Gastrocnemius medialis (tissue), 4 donors: ENCODE measurements around the gene FBXW11. TPM values are rescaled to one million over a fixed set of nuclear protein-coding genes. Genes with fewer than 3 reads are reported as not detected.

Experiments used
- ATAC-seq, 2 donors: fragments of 150-250 bp; one replicate each; pipeline ENCODE4 v1.9.1; 2016
- DNase-seq, 2 donors: peaks; one replicate each; pipeline ENCODE4 v3.0.0-alpha.2; 2019
- H3K27ac ChIP-seq, 4 donors: fragments of 200-600 bp; sonication (generic); 1 replicate in 1 of 4; 2 replicates in 3 of 4; pipeline ENCODE4 v1.5.1; 2016 to 2018; ENCODE audit warnings: mild to moderate bottlenecking in 2 of 4, moderate library complexity in 1 of 4
- H3K27me3 ChIP-seq, 3 donors: fragments of 200-600 bp; sonication (generic) in 2 of 3; 1 replicate in 1 of 3; 2 replicates in 2 of 3; pipeline versions ENCODE4 v1.5.1 to v1.6.0; 2016 to 2019; ENCODE audit warnings: mild to moderate bottlenecking in 1 of 3, moderate library complexity in 1 of 3
- H3K36me3 ChIP-seq, 2 donors: fragments of 200-600 bp; sonication (generic) in 1 of 2; one replicate each; pipeline ENCODE4 v1.5.1; 2017 to 2018
- H3K4me1 ChIP-seq, 2 donors: fragments of 200-600 bp; sonication (generic) in 1 of 2; one replicate each; pipeline ENCODE4 v1.5.1; 2016 to 2017; ENCODE audit warnings: mild to moderate bottlenecking in 2 of 2
- H3K4me3 ChIP-seq, 4 donors: fragments of 200-600 bp; sonication (generic) in 3 of 4; 1 replicate in 1 of 4; 2 replicates in 3 of 4; pipeline ENCODE4 v1.5.1; 2016 to 2019; ENCODE audit warnings: mild to moderate bottlenecking in 2 of 4
- H3K9me3 ChIP-seq, 3 donors: fragments of 200-600 bp; sonication (generic) in 2 of 3; 1 replicate in 1 of 3; 2 replicates in 2 of 3; pipeline ENCODE4 v1.5.1; 2016 to 2019
- POLR2A ChIP-seq, 2 donors: fragments of 450-650 bp; IDR thresholded peaks; one replicate each; pipeline ENCODE4 v1.6.1; 2017; ENCODE audit warnings: antibody characterized with exemption in 2 of 2, mild to moderate bottlenecking in 2 of 2, moderate library complexity in 2 of 2
- in situ Hi-C, 4 donors: fragments of 200-750 bp; cut with MboI; loops; one replicate each; pipeline versions ENCODE4 v1.15.0 to v1.8.0; 2017; ENCODE audit warnings: low sequenced_read_pairs in 4 of 4
- intact Hi-C: fragments of 100-400 bp; cut with DNase I; formaldehyde crosslinking; loops from one replicate; pipeline ENCODE4 v1.15.1; 2023; ENCODE audit warnings: low total_unique reads
- total RNA-seq, 4 donors: library from RNA; depleted of rRNA; stranded (reverse); fragments of >200 nt; gene quantifications; one replicate each; pipeline versions ENCODE4 v1.1.0 to v1.2.3, GENCODE V29; 2016
- TF ChIP-seq, protein P1 (sequence below), 5 experiments: fragments of 450-650 bp in 3 of 5; fragments of 200-600 bp in 2 of 5; sonication (generic) in 2 of 5; IDR thresholded peaks in 4 of 5; conservative IDR thresholded peaks in 1 of 5; 1 replicate in 4 of 5; 2 replicates in 1 of 5; pipeline ENCODE4 v1.5.1; 2016 to 2019; ENCODE audit warnings: antibody characterized with exemption in 5 of 5, mild to moderate bottlenecking in 3 of 5, moderate library complexity in 3 of 5

FBXW11 gene
- total RNA-seq, 4 donors from 2014 or later = 68.5 to 80.8 (median 72.2) TPM

DNA sequence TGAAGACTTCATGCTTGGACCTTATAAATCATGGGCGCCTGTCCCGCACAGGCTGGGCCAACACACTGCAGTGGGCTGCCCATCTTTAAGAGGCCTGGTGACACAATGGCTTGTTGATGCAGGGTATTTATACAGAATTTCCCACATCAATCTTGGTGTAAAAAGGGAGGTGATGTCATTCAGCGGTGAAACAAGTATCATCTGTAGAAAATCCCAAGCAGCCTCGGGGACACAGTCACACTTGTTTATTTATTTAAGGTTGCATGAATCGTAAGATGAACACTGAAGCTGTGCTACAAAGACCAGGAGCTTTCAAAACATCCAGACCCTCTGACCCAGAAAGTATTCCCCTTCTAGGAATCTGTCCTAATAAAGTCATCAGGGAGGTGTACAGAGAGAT is 180.3 kb downstream of the FBXW11 start:
- ATAC-seq (no peak), DNase-seq (no peak)
- Histone ChIP-seq H3K4me1 (no peaks in the 10 kb centered on the region), H3K27me3 (no peaks in the 10 kb centered on the region), H3K36me3 (no peaks in the 10 kb centered on the region), H3K4me3 (no peak overlapping the region), H3K27ac (no peak overlapping the region), H3K9me3 (no peaks in the 10 kb centered on the region)
- TF ChIP-seq, protein P1, sequence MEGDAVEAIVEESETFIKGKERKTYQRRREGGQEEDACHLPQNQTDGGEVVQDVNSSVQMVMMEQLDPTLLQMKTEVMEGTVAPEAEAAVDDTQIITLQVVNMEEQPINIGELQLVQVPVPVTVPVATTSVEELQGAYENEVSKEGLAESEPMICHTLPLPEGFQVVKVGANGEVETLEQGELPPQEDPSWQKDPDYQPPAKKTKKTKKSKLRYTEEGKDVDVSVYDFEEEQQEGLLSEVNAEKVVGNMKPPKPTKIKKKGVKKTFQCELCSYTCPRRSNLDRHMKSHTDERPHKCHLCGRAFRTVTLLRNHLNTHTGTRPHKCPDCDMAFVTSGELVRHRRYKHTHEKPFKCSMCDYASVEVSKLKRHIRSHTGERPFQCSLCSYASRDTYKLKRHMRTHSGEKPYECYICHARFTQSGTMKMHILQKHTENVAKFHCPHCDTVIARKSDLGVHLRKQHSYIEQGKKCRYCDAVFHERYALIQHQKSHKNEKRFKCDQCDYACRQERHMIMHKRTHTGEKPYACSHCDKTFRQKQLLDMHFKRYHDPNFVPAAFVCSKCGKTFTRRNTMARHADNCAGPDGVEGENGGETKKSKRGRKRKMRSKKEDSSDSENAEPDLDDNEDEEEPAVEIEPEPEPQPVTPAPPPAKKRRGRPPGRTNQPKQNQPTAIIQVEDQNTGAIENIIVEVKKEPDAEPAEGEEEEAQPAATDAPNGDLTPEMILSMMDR (IDR thresholded peaks at IDR 0.05 in 4 of 5, conservative IDR thresholded peaks at IDR 0.05 in 1 of 5) = no peak
- no peak for TF ChIP-seq POLR2A (IDR thresholded peaks at IDR 0.05)
- intact Hi-C loops (no loop called here), in situ Hi-C loops (no loop called here)

DNA sequence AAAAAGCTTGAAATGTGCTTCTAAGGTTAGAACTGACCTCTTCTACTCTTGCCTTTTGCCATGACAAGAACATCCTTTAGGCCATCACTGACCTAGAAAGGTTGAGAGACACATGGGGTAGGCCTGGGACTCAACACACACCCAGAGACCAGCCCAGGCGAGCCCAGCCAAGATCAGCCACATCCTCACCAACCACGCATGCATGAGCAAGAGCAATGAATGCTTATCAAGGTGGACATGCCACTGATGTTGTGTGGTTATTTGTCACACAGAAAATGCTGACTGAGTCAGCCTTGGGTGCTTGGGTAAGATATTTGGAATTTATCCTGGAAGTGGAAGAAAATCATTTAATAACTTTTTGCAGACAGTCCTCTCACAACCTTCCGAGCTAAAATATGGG is 181.4 kb downstream of the FBXW11 start:
- in situ Hi-C loops = no loop called here
- TF ChIP-seq, protein P1 (IDR thresholded peaks at IDR 0.05 in 4 of 5, conservative IDR thresholded peaks at IDR 0.05 in 1 of 5) = no peak
- TF ChIP-seq POLR2A (IDR thresholded peaks at IDR 0.05) = no peak
- H3K4me1 ChIP-seq = no peaks in the 10 kb centered on the region

GRCh38 chr5:171823269-171823668 is 183.2 kb downstream of the FBXW11 start:
- Histone ChIP-seq H3K4me1 (no peaks in the 10 kb centered on the region), H3K27me3 (no peaks in the 10 kb centered on the region), H3K36me3 (no peaks in the 10 kb centered on the region), H3K9me3 (no peaks in the 10 kb centered on the region), H3K27ac (no peak overlapping the region), H3K4me3 (no peak overlapping the region)
- no peak for TF ChIP-seq POLR2A (IDR thresholded peaks at IDR 0.05)
- TF ChIP-seq, protein P1 (IDR thresholded peaks at IDR 0.05 in 4 of 5, conservative IDR thresholded peaks at IDR 0.05 in 1 of 5) = no peak
- DNase-seq = no peak
- intact Hi-C loops (no loop called here), in situ Hi-C loops (no loop called here)
- ATAC-seq = no peak

More for the DNA sequence above, 181.4 kb downstream of the FBXW11 start:
- H3K27me3 ChIP-seq = no peaks in the 10 kb centered on the region
- ATAC-seq = no peak
- intact Hi-C loops = no loop called here
- no peak overlapping the region for H3K27ac ChIP-seq
- H3K36me3 ChIP-seq = no peaks in the 10 kb centered on the region
- no peaks in the 10 kb centered on the region for H3K9me3 ChIP-seq
- no peak overlapping the region for H3K4me3 ChIP-seq
- no peak for DNase-seq

GRCh38 chr5:171821286-171821685 is 185.2 kb downstream of the FBXW11 start:
- H3K36me3 ChIP-seq = no peaks in the 10 kb centered on the region
- DNase-seq (no peak), ATAC-seq (no peak)
- H3K27ac ChIP-seq = no peak overlapping the region
- H3K27me3 ChIP-seq = no peaks in the 10 kb centered on the region
- no peak overlapping the region for H3K4me3 ChIP-seq
- TF ChIP-seq, protein P1 (IDR thresholded peaks at IDR 0.05 in 4 of 5, conservative IDR thresholded peaks at IDR 0.05 in 1 of 5) = no peak
- TF ChIP-seq POLR2A (IDR thresholded peaks at IDR 0.05) = no peak
- intact Hi-C loops = no loop called here
- H3K4me1 ChIP-seq = no peaks in the 10 kb centered on the region
- in situ Hi-C loops = no loop called here
- no peaks in the 10 kb centered on the region for H3K9me3 ChIP-seq

DNA sequence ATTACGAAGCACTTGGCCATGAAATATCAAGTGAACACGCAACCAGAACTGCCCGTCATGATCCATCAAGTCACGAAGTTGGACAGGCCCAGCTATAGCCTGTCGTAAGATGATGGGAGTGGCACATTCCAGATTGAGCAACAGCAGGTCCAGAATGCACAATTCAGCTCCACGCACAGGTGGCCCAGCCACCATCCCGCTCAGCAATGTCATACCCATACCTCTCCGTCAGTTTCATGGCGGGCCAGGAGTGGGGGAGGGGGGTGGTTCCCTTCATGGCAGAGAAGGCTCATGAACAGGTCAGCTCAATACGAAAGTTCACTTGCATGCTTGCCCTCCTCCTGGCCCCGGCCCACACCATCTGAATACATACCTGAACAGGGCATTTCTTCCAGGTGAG is 185.9 kb downstream of the FBXW11 start:
- no peak overlapping the region for H3K27ac ChIP-seq
- no peaks in the 10 kb centered on the region for H3K36me3 ChIP-seq
- DNase-seq (no peak), ATAC-seq (no peak)
- H3K4me1 ChIP-seq = no peaks in the 10 kb centered on the region
- H3K9me3 ChIP-seq = no peaks in the 10 kb centered on the region
- H3K27me3 ChIP-seq = no peaks in the 10 kb centered on the region
- intact Hi-C loops = no loop called here
- in situ Hi-C loops = no loop called here
- TF ChIP-seq POLR2A (IDR thresholded peaks at IDR 0.05) = no peak
- TF ChIP-seq, protein P1 (IDR thresholded peaks at IDR 0.05 in 4 of 5, conservative IDR thresholded peaks at IDR 0.05 in 1 of 5) = no peak
- H3K4me3 ChIP-seq = no peak overlapping the region
